COR-L47 (cell line): ENCODE data around the gene BGLAP.
"Not testable (repeated sequence)": the region's sequence is repeated elsewhere in the genome, so short reads cannot be mapped to it uniquely, and the experiment has no call there.

Experiments
- DNase-seq: peaks from one replicate; lab custom pipeline; 2025; lab: John Stamatoyannopoulos, UW

The BGLAP gene

GRCh38 chr1:156241926-156242325 lies at the start of gene BGLAP:
BGLAP (plus strand) TSS chr1:156242184; CDS start chr1:156242232, 48 bp downstream.
- DNase-seq: no peak

GRCh38 chr1:156193208-156193487 lies 48.8 kb upstream of the BGLAP start:
- DNase-seq: no peak

GRCh38 chr1:156193488-156194299 lies 48.3 kb upstream of the BGLAP start, which contains the start of gene SLC25A44:
SLC25A44 (plus strand) TSS chr1:156194104; CDS start chr1:156199848, 5,744 bp downstream.
- peak; percentile 99 for DNase-seq

- no peak for DNase-seq
Measured at GRCh38 chr1:156194300-156194652, 47.7 kb upstream of the BGLAP start.

DNA sequence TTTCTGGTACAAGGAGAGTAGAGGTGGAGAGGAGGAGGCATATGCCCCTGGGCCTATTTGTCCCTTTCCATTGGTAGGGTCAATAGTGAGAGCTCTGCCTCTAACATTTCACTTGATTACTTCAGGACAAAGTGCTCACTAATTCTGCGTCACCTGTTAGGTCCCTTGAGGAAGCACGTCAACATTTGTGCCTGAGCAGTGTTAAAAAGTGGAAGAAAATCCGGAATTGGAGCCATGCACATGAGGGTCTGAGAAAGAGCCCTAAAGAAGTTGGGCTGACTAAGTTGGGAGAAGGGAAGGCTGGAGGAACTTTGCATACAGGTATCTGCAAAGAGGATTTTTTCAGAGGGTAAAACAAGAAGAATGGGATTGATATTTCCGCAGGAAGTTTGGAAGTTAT lies 46.1 kb upstream of the BGLAP start:
- no peak for DNase-seq

DNA sequence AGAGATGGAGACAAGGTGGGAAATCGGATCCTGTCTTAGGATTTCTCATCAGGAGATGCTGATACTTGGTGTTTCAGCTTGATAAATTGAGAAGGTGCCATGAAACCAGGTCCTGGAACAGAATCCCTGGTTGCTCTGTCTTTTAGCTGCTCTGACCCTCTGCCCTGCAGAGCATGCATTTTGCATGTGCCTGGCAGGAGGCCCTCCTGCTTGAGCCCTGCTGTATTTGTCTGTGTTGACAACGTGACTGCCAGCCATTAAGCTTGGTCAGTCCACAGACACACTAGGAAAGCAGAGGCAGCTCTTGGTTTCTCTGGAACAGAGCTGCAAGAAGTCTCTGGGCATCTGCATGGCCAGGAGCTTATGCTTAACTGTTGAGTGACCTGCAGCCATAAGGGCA lies 45.5 kb upstream of the BGLAP start:
- no peak for DNase-seq

DNA sequence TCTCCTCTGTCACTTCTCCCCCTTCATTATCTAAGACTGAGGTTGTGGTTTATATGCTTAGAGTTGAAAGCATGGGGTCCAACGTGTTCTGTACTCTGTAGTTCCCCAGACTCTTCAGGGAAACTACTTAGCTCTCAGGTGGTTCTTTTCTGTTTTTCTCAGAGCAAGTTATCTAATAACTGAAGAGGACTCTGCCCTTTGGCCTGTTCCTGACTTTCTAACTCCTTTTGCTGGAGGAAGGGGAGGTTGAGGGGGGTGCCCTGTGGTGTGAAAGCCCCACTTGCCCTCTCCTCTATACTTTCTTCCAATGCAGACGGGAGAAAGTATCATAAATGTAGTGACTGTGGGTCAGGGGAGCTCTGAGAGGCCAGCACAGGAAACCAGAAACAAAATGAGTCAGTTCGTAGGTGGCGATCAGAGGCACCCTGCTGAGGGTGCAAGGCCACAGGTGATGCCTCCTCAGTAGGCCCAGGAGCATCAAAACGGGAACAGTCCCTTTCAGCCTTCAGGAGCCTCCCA lies 43.1 kb upstream of the BGLAP start:
- no peak for DNase-seq

DNA sequence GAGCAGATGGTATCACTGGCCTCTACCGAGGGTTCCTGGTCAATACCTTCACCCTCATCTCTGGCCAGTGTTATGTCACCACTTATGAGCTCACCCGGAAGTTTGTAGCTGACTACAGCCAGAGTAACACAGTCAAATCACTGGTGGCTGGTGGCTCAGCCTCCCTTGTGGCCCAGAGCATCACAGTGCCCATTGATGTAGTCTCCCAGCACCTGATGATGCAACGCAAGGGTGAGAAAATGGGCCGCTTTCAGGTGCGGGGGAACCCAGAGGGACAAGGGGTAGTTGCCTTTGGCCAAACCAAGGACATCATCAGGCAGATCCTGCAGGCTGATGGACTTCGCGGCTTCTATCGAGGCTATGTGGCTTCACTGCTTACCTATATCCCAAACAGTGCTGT lies 41.9 kb upstream of the BGLAP start:
- DNase-seq: no peak

- DNase-seq: no peak
Measured at GRCh38 chr1:156203331-156203730, 38.7 kb upstream of the BGLAP start.

DNA sequence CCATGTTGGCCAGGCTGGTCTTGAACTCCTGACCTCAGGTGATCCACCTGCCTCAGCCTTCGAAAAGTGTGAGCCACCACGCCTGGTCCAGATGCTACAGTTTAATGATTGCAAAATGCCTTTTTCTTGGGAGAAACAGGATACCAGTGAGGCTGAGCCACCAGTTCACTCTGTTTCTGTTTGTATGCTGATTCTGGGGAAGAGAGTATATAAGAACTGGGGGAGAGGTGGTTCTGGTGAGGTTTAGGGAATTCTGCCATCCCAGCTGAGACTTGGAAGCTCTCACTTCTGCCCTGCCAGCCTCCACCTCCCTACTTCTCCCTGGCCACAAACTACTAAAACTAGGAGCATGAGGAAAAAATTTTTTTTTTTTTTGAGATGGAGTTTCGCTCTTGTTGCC lies 37.3 kb upstream of the BGLAP start:
- DNase-seq: no peak

- DNase-seq: no peak
Measured at GRCh38 chr1:156211243-156211642, 30.7 kb upstream of the BGLAP start.

- no peak for DNase-seq
Measured at GRCh38 chr1:156212130-156212529, 29.9 kb upstream of the BGLAP start.

GRCh38 chr1:156212833-156213643 lies 28.9 kb upstream of the BGLAP start, which contains the start of gene PMF1:
PMF1 (plus strand) TSS chr1:156213007; CDS start chr1:156213016, 9 bp downstream.
- peak; percentile 96 for DNase-seq

GRCh38 chr1:156213644-156213966 lies 28.4 kb upstream of the BGLAP start:
- DNase-seq: no peak

- no peak for DNase-seq
Measured at GRCh38 chr1:156214024-156214748, 27.8 kb upstream of the BGLAP start.

DNA sequence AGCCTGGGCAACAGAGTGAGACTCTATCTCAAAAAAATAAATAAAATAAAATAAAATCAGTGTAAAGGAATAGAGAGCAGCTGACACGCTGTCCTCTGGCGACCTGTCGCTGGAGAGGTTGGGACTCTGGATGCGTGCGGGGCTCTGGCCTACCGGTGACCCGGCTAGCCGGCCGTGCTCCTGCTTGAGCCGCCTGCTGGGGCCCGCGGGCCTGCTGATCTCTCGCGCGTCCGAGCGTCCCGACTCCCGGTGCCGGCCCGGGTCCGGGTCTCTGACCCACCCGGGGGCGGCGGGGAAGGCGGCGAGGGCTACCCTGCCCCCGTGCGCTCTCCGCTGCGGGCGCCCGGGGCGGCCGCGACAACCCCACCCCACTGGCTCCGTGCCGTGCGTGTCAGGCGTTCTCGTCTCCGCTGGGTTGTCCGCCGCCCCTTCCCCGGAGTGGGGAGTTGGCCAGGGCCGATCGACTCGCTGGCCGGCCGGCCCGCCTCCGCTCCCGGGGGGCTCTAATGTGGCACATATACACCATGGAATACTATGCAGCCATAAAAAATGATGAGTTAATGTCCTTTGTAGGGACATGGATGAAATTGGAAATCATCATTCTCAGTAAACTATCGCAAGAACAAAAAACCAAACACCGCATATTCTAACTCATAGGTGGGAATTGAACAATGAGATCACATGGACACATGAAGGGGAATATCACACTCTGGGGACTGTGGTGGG lies 25.5 kb upstream of the BGLAP start:
- DNase-seq: not testable (repeated sequence)

- DNase-seq: no peak
Measured at GRCh38 chr1:156217871-156218270, 24.1 kb upstream of the BGLAP start.

DNA sequence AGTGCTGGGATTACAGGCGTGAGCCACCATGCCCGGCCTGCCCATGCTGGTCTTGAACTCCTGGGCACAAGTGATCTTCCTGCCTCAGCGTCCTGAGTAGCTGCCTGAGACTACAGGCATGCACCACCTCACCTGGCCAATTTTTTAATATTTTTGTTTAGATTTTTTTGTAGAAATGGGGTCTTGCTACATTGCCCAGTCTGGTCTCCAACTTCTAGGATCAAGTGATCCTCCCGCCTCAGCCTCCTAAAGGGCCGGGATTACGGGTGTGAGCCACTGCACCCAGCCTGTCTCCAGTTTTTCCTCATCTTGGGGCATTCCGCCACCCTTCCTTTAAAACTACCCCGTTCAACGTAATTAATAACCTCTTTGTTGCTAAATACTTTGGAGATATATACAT lies 21.8 kb upstream of the BGLAP start:
- no peak for DNase-seq

GRCh38 chr1:156221986-156222692 lies 19.8 kb upstream of the BGLAP start:
- DNase-seq: no peak

GRCh38 chr1:156225677-156226014 lies 16.3 kb upstream of the BGLAP start:
- DNase-seq: no peak

- no peak for DNase-seq
Measured at GRCh38 chr1:156226116-156226538, 15.9 kb upstream of the BGLAP start.
